ENCODE measurements around the gene KANTR. TPM values are rescaled to one million over a fixed set of nuclear protein-coding genes. Genes with fewer than 3 reads are reported as not detected.

The KANTR gene
- total and polyA plus RNA-seq, 12 donors = 3.6 to 27.8 (median 9.3) TPM

GRCh38 chrX:53055244-53055849, 38.6 kb upstream of the KANTR start:
- no peak for TF ChIP-seq POLR2A (IDR thresholded peaks at IDR 0.05)
- TF ChIP-seq CTCF (IDR thresholded peaks at IDR 0.05) = no peak
- 76 to 88% (median 81%) methylated on average over 6 of the region's 6 CpGs for WGBS, 4 donors
- no peaks in the 10 kb centered on the region for H3K4me1 ChIP-seq (replicated peaks in 1 of 2)
- intact Hi-C loops (cut with DNase I) = no loop called here
- DNase-seq = no peak
- H3K27me3 ChIP-seq = no peaks in the 10 kb centered on the region
- H3K27ac ChIP-seq = no peak overlapping the region
- H3K4me3 ChIP-seq = no peak overlapping the region
- H3K9me3 ChIP-seq (replicated peaks in 1 of 3) = no peaks in the 10 kb centered on the region
- no peaks in the 10 kb centered on the region for H3K36me3 ChIP-seq (replicated peaks in 1 of 2)

GRCh38 chrX:53056292-53056691, 37.6 kb upstream of the KANTR start:
- DNase-seq = no peak
- Histone ChIP-seq H3K27ac (no peak overlapping the region), H3K4me1 (replicated peaks in 1 of 2) (no peaks in the 10 kb centered on the region), H3K4me3 (no peak overlapping the region), H3K27me3 (no peaks in the 10 kb centered on the region), H3K36me3 (replicated peaks in 1 of 2) (no peaks in the 10 kb centered on the region), H3K9me3 (replicated peaks in 1 of 3) (no peaks in the 10 kb centered on the region)
- no peak for TF ChIP-seq CTCF (IDR thresholded peaks at IDR 0.05)
- intact Hi-C loops (cut with DNase I) = no loop called here
- 78 to 86% (median 84%) methylated on average over 5 of the region's 5 CpGs for WGBS, 4 donors

GRCh38 chrX:53065104-53065503, 28.8 kb upstream of the KANTR start:
- intact Hi-C loops (cut with DNase I) = no loop called here
- no peaks in the 10 kb centered on the region for H3K36me3 ChIP-seq (replicated peaks in 1 of 2)
- 53 to 80% (median 71%) methylated on average over 1 of the region's 1 CpG for WGBS, 4 donors

GRCh38 chrX:53071064-53071463, 22.9 kb upstream of the KANTR start:
- H3K27ac ChIP-seq = no peak overlapping the region
- H3K4me3 ChIP-seq = no peak overlapping the region
- H3K36me3 ChIP-seq (replicated peaks in 1 of 2) = no peaks in the 10 kb centered on the region
- H3K4me1 ChIP-seq (replicated peaks in 1 of 2) = peaks cover 0 to 3% of the 10 kb centered on the region in 2 donors
- no peaks in the 10 kb centered on the region for H3K9me3 ChIP-seq (replicated peaks in 1 of 3)
- DNase-seq = no peak
- WGBS, 4 donors = 66 to 77% (median 67%) methylated on average over 5 to 10 of the region's 10 CpGs
- TF ChIP-seq POLR2A (IDR thresholded peaks at IDR 0.05) = no peak
- no peak for TF ChIP-seq CTCF (IDR thresholded peaks at IDR 0.05)
- intact Hi-C loops (cut with DNase I) = no loop called here
- no peaks in the 10 kb centered on the region for H3K27me3 ChIP-seq

More at GRCh38 chrX:53065104-53065503, 28.8 kb upstream of the KANTR start:
- Histone ChIP-seq H3K27me3 (peaks cover 2% of the 10 kb centered on the region), H3K9me3 (replicated peaks in 1 of 3) (no peaks in the 10 kb centered on the region), H3K4me3 (no peak overlapping the region), H3K27ac (no peak overlapping the region), H3K4me1 (replicated peaks in 1 of 2) (no peaks in the 10 kb centered on the region)
- no peak for DNase-seq
- no peak for TF ChIP-seq CTCF (IDR thresholded peaks at IDR 0.05)
- no peak for TF ChIP-seq POLR2A (IDR thresholded peaks at IDR 0.05)
